HG03354 (cell line): ENCODE data around the gene GFAP.
"Not testable (repeated sequence)": the region's sequence is repeated elsewhere in the genome, so short reads cannot be mapped to it uniquely, and the experiment has no call there.

Experiments
- ATAC-seq: cut with Tn5 transposase; IDR thresholded peaks from one replicate; pipeline ENCODE4 v1.9.1; 2021; ENCODE audit warnings: mild to moderate bottlenecking; ENCODE audit not compliant: unreplicated experiment, poor library complexity, severe bottlenecking

Gene GFAP

DNA sequence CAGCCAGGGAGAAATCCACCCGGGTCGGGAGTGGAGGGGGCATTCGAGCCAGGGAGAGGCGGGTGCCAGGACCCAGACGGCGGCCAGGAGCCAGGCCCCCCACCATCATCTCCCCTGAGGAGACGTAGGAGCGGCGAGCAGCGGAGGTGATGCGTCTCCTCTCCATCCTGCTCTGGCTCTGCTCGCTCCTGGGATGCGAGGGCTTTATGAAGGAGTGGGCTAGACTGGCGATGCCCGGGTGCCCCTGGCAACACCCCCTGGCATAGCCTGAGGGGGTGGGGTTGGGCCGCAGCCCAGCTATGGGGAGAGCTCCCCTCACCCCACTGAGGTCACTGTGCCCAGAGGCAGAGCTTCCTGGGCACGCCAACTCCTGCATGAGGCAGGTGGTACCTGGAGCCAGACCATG lies at the start of gene GFAP:
TSS of gene GFAP (minus strand) at position 180 of the 406 bp plus-strand sequence. CDS start at position 166, 14 bp downstream.
- ATAC-seq = no peak

DNA sequence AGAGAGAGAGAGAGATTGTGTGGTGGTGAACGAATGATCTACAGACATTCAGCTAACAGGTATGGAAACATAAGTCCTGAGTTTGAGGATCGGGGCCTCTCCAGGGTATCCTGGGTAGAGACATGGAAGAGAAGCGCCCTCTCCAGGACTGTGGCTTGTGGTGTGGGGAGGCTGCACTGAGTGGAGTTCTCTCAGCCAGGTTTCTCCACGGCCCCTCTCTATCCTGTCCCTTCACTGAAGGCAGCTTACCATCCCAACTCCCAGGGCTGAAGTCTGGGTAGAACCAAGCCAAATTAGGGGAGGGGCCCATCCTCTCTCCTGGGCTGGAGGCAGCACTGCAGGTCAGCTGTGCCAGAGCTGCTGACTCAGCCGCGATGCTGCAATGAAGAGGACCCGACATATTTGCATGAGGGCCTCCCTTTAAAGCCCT lies 46.6 kb upstream of the GFAP start:
- no peak for ATAC-seq

DNA sequence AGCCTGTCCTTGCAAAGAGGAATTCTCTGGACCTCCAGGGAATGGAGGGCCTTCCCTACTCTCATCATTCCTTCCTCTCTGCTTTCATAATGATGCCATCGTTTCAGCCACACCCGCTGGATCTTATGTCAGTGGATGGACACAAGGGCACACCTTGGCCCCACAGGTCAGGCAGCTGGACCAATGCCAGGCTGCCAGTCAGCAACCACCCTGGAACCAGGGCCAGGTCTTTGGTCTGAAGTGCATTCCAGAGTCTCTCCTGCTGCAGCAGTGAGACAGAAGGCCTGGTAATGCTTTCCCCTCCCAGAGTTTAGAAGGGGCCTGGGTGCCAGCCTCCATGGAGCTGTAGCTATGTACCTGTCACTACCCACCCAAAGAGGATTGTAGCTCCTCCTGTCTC lies 45.4 kb upstream of the GFAP start:
- no peak for ATAC-seq

DNA sequence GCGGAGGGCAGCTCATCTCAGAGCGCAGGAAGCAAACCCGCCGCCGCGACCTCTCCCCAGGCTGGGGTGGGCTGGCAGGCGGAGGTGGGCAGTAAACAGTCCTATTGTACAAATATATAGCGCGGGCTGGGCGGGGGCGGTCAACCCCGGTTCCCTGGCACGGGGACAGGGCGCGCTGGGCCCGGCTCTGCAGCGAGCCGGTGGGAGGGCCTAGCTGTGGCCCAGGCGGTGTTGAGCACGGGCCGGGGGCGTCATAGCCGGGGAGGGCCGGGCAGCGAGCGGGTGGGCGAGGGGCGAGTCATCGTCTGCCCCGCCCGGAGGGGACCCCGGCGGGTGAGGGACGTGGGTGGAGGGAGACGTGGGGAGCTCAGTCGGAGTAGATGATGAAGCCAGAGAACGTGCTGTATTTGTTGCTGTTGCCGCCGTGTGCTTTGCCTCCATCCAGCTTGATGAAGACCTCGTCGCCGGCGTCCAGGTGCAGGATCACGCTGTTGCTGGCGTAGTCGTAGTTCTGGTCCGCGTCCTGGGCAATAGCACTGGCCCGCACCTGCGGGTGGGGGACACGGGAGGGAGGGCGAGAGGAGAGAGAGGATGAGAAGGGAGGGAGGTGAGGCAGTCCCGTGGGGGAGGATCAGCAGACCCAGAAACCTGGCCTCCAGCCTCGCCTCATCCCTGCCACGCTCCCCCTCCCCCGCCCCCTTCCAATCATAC lies 44.7 kb upstream of the GFAP start:
- ATAC-seq = no peak

DNA sequence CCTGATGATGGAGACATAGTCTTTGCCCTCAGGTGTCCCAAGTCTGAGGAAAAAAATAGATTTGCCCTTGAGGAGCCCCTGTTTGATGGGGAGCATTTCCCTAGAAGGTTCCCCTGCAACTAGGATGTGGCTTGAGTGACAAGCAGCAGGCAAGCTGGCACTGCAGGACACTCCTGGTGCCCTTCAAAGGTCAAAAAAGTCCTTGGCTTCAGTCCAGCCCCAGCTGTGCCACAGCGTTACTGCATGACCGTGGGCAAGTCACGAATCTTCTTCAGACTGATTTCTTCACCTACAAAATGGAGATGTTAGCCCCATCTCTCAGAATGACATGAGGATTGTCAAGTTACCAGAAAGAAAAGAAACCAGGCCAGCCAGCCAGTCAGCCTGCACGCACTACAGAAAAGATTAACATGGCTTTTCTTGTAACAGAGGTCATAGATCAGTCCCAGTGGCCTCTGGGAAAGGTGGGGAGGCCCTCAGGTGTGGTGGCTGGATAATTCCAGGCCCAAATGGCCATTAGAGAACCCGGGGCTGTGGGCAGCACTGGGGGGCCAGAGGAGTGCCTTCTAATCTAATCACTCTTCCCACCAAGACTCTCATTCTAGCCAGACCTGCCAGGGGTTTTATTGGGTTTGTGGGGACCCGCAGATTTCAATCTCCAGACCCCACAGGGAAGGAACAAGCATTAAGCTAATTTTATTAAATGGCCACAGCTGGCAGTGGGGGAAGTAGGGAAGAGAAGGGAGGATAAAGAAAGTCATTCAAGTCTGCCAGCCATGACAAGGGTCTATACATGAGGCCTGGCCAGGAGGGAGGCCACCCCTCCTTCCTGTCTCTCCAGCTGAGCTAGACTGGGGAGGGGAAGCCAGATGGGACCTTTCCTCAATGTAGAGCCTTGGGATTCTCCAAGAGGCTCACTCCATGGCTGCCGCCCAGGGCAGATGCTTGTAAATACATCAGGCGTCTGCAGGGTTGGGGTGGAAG lies 42.0 kb upstream of the GFAP start:
- no peak for ATAC-seq

DNA sequence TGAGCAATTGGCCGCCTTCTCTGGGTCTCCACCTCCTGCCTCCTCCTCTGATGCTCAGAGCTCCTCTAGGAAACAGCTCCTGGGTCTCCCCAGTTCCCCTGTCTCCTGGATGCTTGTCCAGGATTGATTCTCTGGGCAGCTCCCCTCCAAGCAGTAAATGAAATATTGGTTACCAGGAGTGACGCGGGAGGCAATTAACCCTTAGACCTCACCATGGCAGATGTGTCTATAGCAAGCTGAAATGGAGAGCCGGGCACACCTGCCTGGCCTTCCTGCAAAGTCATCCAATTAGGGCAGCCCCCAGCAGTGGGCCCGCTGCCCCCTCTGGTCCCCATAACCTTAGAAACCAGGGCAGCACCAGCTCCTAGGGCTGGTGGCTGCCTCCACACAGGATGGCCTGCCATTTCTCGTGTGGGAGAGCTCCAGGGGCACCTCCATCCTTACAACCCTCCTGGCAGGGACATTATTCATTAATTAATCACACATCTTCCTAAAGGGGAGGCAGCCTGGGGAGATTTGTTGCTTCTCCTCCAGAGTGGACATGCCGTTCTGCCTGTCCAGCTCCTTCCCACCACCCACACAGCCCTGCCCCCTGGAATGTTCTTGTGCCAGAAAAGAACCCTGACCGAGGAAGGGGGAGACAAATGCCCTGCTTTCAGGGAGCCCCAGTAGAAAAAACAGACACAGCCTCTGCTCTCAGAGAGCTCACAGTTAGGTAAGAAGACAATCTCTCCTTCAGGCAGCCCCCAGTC lies 40.5 kb upstream of the GFAP start:
- ATAC-seq = no peak

DNA sequence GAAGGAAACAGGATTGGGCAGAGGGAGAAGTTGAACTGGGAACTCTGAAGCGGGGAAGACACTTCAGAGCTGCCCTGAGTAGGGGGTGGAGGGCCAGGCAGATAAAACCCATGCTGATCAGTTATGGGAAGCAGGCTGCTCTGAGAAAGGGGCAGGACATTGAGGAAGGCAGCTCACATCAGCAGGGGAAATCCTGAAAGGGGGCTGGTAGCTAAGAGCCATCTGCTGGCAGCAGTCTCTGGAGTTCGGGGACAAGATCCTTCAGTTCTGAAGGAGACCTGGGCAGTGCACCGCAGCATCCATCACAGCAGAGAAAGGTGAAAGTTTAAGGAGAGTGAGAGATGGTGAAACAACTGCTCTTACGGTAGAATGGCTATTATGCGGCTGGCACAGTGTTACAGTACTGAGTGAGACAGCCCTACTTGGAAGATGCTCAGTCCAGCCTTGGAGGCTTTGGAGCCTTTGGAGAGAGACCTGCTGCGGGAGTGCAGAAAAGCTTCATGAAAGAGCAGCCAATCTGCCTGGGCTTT lies 37.7 kb upstream of the GFAP start:
- ATAC-seq = no peak

DNA sequence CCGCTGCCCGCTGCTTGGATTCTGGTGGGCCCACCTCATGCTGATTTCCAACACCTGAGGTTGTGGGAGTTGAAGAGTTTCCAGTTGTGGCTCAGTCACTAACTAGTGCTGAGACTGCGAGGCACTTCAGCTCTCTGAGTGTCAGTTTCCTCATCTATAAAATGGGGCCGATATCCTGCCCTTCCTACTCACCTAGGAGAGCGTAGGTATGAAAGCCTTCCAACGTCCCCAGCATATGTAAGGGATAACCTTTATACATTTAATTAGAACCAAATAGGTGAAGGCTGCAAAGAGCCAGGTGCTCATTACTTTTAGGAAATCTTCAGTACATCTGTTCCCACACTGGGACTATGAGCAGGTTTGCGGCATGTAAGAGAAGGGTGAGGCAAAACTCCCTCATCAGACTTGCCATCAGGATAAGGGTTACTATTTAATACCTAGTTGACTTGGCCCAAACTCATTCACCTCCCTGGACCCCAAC lies 33.1 kb upstream of the GFAP start:
- no peak for ATAC-seq

DNA sequence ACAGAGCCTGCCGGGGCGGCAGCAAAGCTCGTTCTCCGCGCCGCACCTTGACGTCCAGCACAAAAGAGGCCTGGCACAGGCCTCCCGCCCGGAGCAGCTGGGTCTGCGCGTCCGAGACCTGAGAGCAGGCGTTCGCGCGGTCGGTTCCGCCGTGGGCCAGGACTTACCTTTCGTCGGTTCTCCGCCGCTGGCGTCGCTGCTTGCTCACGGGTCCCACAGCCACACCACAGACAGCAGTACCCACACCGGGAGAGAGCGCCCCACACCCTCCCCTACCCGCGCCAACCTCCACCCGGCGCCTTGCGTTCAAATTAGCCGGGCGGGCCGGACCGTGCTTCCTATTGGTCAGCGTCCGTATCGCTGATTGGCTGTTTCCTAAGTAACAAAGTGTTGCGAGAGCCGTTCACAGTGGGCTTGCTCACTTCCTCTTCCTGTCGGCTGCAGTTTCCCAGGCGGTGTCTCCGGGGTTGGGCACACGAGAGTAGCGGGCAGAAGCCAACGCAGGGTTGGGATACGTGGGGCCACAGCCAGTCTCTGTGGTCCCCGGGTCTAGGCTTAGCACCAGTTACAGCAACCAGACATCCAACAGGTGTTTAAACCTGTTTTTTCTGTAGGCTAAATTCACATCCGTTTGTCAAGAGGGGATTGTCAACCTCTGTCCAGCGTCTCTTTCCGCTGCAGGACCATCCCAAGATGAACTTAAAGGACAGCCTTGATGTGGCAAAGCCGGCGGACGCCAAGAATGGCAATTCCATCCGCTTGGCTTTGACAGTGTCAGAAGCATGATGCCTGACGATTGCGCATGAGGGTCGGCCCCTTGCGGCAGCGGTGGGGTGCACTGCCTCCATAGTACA lies 32.4 kb upstream of the GFAP start, which contains the start of gene KIF18B:
TSS of gene KIF18B (minus strand) at position 313 of the 854 bp plus-strand sequence. CDS start 11,429 bp downstream, outside the sequence.
- ATAC-seq = peak; percentile 92

DNA sequence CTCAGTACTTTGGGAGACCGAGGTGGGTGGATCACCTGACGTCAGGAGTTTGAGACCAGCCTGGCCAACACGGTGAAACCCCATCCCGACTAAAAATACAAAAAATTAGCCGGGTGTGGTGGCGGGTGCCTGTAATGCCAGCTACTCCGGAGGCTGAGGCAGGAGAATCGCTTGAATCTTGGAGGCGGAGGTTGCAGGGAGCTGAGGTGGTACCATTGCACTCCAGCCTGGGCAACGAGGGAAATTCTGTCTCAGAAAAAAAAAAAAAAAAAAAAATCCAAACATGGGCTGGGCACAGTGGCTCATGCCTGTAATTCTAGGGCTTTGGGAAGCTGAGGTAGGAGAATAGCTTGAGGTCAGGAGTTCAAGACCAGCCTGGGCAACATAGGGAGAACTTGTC lies 30.4 kb upstream of the GFAP start:
- ATAC-seq = not testable (repeated sequence)

DNA sequence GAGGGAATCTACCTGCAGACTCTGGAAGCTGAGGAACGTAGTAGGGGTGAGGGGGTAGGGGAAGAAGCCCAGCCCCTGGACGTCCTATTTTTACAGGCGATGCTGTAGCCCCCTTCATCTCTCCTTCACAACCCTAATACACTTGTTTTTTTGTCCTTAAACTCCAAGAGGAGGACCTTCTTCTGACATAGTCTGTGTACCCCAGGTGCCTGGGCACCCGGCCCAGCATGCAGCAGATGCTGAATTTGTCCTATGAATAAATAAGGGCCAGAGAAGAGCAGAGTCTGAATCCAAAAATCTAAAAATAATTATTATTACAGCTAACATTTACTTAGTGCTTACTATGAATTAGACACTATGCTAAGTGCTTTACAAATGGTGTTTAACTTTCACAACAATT lies 27.2 kb upstream of the GFAP start:
- ATAC-seq = no peak

DNA sequence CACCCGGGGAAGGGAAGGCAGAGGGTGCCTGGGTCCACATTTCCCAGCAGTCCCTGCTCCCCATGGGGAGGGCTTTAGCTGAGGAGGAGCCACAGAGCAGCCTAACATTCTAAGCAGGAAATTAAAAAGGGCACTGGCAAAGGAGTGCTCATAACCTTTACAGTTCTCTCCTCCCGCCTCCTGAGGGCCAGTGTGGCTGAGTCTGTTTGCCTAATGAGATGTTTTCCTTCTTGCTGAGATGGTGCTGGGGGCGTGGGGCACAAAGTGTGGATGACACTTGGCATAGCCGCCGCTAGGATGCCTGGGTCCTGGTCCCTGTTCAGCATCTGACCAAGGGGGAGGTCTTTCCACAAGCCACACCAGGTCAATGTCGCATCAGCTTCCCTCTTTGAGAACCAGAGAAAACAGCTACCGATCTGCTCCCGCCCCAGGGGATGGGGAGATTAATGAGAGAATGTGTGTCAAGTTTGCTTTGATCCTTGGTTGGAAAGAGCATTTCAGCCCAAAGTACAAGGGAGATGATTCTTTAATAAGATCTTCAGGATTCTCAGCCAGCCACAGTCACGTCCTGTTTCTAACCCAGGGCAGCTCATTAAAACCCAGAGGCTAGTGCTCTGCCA lies 26.5 kb upstream of the GFAP start:
- no peak for ATAC-seq

DNA sequence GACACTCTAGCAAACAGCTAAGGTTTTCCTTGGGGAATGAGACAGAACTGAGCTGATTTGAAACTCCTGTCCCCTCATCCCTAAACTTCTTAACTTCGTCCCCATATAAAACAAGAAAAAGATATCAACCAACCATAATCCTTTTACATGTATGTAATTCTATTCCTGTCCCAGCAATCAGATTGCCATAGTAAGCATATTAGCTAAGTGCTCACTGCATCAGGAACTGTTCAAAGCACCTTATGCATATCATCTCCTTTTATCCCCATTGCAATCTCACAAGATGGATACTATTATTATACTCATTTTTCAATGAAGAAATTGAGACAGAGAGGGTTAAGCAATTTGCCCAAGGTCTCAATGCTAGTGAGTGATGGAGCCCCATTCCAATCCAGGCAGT lies 25.5 kb upstream of the GFAP start:
- ATAC-seq = no peak

DNA sequence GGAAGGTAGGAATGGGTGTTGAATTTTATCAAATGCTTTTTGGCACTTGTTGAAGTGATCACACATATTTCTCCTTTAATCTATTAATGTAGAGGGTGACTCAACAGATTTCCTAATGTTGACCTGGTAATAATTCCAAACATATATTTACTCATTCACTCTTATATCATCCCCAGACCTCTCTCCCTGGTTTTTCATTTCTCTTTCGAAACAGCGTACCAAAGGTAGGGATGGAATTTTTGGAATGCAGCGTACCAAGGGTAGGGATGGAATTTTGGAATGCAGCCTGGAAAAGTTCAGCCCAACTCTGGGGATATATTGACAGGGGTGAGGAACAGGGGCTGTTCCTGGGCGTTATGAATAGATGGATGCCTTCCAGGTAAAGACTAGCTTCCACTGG lies 25.0 kb upstream of the GFAP start:
- no peak for ATAC-seq

DNA sequence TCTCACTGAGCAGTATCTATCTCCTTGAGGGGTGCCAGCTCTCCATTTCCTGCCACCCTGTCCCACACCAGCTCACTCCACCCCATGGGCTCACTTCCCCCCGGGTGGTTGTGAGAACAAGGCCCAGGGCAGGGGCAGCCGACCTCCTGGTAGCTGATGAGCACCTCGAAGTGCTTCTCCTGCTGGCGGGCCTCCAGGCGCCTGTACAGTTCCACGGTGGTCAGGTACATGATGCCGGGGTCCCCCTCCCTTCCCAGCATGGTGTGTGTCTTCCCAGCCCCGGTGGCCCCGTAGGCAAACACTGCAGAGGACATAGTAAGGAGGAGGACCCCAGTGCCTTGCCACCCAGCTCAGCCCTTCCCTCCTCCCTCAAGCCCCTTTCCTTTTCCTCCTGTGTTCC lies 19.8 kb upstream of the GFAP start:
- ATAC-seq = no peak

DNA sequence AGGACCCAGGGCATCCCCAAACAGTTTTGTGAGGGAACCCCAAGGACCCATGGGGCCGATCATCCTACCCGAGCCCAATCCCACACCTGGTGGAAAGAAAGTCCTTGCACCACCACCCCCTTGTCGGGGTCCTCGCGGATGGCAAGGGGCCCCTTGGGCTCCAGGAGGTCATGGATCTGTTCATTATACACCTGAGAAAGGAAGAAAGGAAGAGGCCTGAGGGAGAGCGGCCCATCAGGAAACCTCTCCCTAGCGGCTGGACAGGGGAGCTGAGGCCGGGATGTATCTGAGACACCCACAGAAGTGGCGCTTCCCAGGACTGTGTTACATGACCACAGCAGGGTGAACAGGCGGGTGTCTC lies 19.4 kb upstream of the GFAP start:
- ATAC-seq = no peak

DNA sequence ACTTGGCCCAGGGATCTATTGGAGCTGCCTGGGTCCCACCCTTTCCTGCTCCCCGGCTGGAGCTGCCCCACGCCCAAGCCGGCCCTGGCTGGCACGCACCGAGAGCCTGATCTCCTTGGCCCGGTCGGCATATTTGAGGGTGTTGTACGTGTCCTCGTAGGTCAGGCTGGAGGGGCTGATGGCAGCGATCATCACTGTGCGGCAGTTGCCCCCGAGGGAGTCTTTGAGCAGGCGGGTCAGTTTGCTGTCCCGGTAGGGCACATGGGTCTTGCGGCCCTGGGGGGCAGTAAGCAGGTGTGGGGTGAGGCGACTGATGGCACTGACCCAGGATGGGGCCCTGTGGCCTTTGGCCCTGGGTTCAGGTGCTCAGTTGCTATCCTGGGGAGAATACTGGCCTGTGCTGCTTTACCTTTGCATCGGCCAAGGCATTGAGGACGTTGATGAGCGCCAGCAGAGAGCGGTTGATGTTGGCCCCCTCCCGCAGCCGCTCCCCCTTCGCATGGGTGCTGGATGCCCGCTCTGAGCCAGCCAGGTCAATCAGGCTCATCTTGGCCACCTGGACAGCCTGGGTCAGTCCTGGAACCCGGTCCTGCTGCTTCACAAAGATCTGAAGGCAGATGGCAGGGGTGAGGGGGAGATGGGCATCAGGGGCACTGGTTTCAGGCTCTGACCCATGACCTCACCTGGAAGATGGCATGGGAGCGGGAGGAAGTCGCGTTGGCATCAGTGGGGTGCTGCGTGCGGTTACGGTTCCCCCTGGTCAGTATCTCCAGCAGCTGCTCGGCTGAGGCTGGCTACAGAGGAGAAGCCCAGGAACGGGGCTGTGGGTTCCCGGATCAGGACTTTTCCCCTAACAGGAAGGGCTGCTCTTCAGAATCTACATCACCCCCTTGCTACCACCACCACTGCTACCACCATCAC lies 18.8 kb upstream of the GFAP start:
- no peak for ATAC-seq

DNA sequence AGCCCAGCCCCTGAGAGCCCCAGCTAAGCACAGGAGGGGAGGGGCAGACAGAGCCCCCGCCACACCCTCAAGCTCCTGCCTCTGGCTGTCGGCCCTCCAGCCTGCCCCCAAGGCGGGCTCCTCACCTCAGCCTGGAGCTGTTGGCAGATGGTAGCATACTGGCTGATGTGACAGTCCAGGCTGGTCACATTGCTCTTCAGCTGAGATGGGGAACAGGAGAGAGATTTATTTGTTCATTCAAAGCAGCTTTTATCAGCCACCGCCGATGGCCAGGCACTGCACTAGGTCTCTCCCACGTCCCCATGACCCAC lies 17.4 kb upstream of the GFAP start:
- ATAC-seq = no peak
